GM21526 (cell line): ENCODE results near the gene CEACAM18.
A peak's percentile ranks its signal among the peaks of the same experiment; 100 is the strongest.

Source experiments
- ATAC-seq: cut with Tn5 transposase; IDR thresholded peaks from one replicate; pipeline ENCODE4 v1.9.1; 2021; ENCODE audit warnings: moderate library complexity; ENCODE audit not compliant: unreplicated experiment, low FRiP score

Gene CEACAM18

GRCh38 chr19:51524666-51525264, 46.4 kb downstream of the CEACAM18 start:
- no peak for ATAC-seq

GRCh38 chr19:51525651-51526050, 47.3 kb downstream of the CEACAM18 start:
- ATAC-seq, result no peak

GRCh38 chr19:51529301-51529700, 51.0 kb downstream of the CEACAM18 start:
- no peak for ATAC-seq

- ATAC-seq, result no peak
Measured at GRCh38 chr19:51530616-51531015, 52.3 kb downstream of the CEACAM18 start.

GRCh38 chr19:51531349-51532315, 53.3 kb downstream of the CEACAM18 start, which contains the start of gene SIGLEC6:
Gene SIGLEC6 (minus strand): TSS chr19:51531670. CDS start chr19:51531648, 22 bp downstream.
- ATAC-seq, result peak; percentile 81

- ATAC-seq, result no peak
Measured at GRCh38 chr19:51535535-51535934, 57.2 kb downstream of the CEACAM18 start.

- no peak for ATAC-seq
Measured at GRCh38 chr19:51539821-51540366, 61.6 kb downstream of the CEACAM18 start.
